Stomach (tissue), 9 donors: ENCODE data around the gene ZCCHC7. TPM values are rescaled to one million over a fixed set of nuclear protein-coding genes. Genes with fewer than 3 reads are reported as not detected.
"Not testable (repeated sequence)": the region's sequence is repeated elsewhere in the genome, so short reads cannot be mapped to it uniquely, and the experiment has no call there.

Source experiments
- DNase-seq, 2 donors: peaks; one replicate each; pipeline versions ENCODE4 v3.0.0 to v3.0.0-alpha.2; 2013 to 2019
- H3K27ac ChIP-seq, 5 donors: fragments of 200-600 bp in 4 of 5; sonication (generic) in 4 of 5; one replicate each; pipeline ENCODE4 v1.5.1; 2013 to 2019; ENCODE audit warnings: mild to moderate bottlenecking in 1 of 5, moderate library complexity in 1 of 5
- H3K27me3 ChIP-seq, 3 donors: fragments of 200-600 bp; sonication (generic); one replicate each; pipeline ENCODE4 v1.5.1; 2017 to 2019; ENCODE audit warnings: mixed run types in 1 of 3
- H3K36me3 ChIP-seq, 4 donors: fragments of 200-600 bp; sonication (generic); 1 replicate in 3 of 4; 2 replicates in 1 of 4; pipeline ENCODE4 v1.5.1; 2016 to 2019
- H3K4me1 ChIP-seq, 4 donors: fragments of 200-600 bp; sonication (generic); one replicate each; pipeline ENCODE4 v1.5.1; 2016 to 2019
- H3K4me3 ChIP-seq, 4 donors: fragments of 200-600 bp; sonication (generic) in 3 of 4; one replicate each; pipeline ENCODE4 v1.5.1; 2016 to 2019; ENCODE audit warnings: mild to moderate bottlenecking in 1 of 4
- H3K9me3 ChIP-seq, 4 donors: fragments of 200-600 bp; sonication (generic); one replicate each; pipeline ENCODE4 v1.5.1; 2016 to 2019
- CTCF ChIP-seq, 7 experiments: fragments of 450-650 bp in 4 of 7; fragments of 200-600 bp in 3 of 7; sonication (generic) in 3 of 7; IDR thresholded peaks; one replicate each; pipeline ENCODE4 v1.5.1; 2016 to 2019; ENCODE audit warnings: antibody characterized with exemption in 7 of 7, control low read depth in 2 of 7, mild to moderate bottlenecking in 1 of 7
- EP300 ChIP-seq: sonication (generic); formaldehyde crosslinking; IDR thresholded peaks from one replicate; pipeline ENCODE4 v1.6.1; 2017; ENCODE audit warnings: antibody characterized with exemption
- POLR2A ChIP-seq, 4 donors: fragments of 450-650 bp; IDR thresholded peaks; one replicate each; pipeline ENCODE4 v1.6.1; 2016; ENCODE audit warnings: antibody characterized with exemption in 4 of 4, control low read depth in 2 of 4, mild to moderate bottlenecking in 1 of 4, moderate library complexity in 1 of 4
- POLR2AphosphoS5 ChIP-seq, 3 donors: sonication (generic); formaldehyde crosslinking; IDR thresholded peaks; one replicate each; pipeline ENCODE4 v1.6.1; 2016; ENCODE audit warnings: antibody characterized with exemption in 3 of 3
- WGBS, 5 donors: extraction: QIAGEN DNeasy Blood & Tissue Kit in 3 of 5; methylation state at CpG; one replicate each; pipeline versions ENCODE4 v1.1.5 to v1.1.7; 2013 to 2018; 5-methylcytosine and 5-hydroxymethylcytosine counted together
- intact Hi-C: fragments of 100-400 bp; cut with DNase I; formaldehyde crosslinking; loops from one replicate; pipeline ENCODE4 v1.15.1; 2023; ENCODE audit warnings: low total_unique reads
- polyA plus RNA-seq, 3 donors: library from polyadenylated mRNA; stranded (reverse); fragments of 200-250 nt; gene quantifications; one replicate each; pipeline ENCODE4 v1.2.3, GENCODE V29; 2013
- total RNA-seq, 5 donors: library from RNA; depleted of rRNA; stranded (reverse); fragments of >200 nt; gene quantifications; one replicate each; pipeline versions ENCODE4 v1.1.0 to v1.2.3, GENCODE V29; 2014 to 2016
- donor health status: healthy with polysubstance abuse.
- donor health status: Bipolar disorder and iron deficiency.
- donor health status: healthy.

ZCCHC7 gene
- total and polyA plus RNA-seq, 8 donors, result 7.9 to 67.1 (median 17.6) TPM

DNA sequence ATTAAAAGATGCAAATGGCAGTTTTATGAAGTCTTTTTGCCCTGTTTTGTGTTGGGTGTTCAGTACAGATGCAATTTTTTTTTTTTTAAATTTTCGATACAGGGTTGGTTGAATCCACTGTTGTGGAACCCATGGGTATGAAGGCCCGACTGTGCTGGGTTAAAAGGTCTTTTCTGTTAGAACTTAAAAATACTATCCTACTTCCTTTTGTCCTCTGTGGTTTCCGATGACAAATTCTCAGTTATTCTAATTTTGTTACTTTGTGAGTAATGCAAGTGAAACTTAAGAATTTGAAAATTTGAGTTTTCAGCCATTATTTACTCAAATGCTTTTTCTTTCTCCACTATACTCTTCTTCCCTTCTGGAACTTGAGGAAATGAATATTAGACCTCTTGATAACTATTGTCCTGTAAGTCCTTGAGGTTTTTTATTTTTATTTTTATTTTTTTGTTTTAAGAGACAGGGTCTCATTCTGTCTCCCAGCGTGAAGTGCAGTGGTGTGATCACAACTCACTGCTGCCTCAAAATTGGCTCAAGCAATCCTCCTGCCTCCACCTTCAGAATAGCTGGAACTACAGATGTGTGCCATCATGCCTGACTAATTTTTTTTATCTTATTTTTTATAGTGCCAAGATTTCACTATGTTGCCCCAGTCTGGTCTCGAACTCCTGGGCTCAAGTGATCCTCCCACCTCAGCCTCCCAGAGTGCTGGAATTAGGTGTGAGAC is 67.5 kb downstream of the ZCCHC7 start:
- H3K27me3 ChIP-seq, result no peaks in the 10 kb centered on the region
- peaks cover 0 to 24% (median 16%) of the 10 kb centered on the region in 4 donors for H3K36me3 ChIP-seq
- no peaks in the 10 kb centered on the region for H3K9me3 ChIP-seq
- no peak overlapping the region for H3K4me3 ChIP-seq
- no peaks in the 10 kb centered on the region for H3K4me1 ChIP-seq
- no peak for TF ChIP-seq POLR2A (IDR thresholded peaks at IDR 0.05)
- TF ChIP-seq EP300, result no peak
- TF ChIP-seq CTCF (IDR thresholded peaks at IDR 0.05), result no peak
- no peak for TF ChIP-seq POLR2AphosphoS5 (IDR thresholded peaks at IDR 0.05)
- no peak for DNase-seq
- WGBS, 5 donors, result 86 to 90% (median 89%) methylated on average over 5 of the region's 5 CpGs
- intact Hi-C loops, result no loop called here
- no peak overlapping the region for H3K27ac ChIP-seq

DNA sequence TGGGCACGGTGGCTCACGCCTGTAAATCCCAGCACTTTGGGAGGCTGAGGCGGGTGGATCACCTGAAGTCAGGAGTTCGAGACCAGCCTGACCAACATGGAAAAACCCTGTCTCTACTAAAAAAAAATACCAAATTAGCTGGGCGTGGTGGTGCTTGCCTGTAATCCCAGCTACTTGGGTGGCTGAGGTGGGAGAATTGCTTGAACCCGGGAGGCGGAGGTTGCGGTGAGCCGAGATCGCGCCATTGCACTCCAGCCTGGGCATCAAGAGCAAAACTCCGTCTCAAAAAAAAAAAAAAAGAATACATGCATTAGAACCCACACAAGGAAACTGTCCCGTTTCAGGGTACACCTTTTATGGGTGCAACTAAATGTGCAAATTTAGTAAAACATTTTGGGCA is 70.4 kb downstream of the ZCCHC7 start:
- intact Hi-C loops, H3K4me1 ChIP-seq, H3K4me3 ChIP-seq, H3K27ac ChIP-seq, H3K9me3 ChIP-seq, H3K27me3 ChIP-seq, DNase-seq: not testable (repeated sequence)
- H3K36me3 ChIP-seq, result peaks cover 0 to 24% (median 16%) of the 10 kb centered on the region in 4 donors
- 96 to 100% (median 98%) methylated on average over 13 of the region's 13 CpGs for WGBS, 5 donors

- H3K9me3 ChIP-seq, result no peaks in the 10 kb centered on the region
- TF ChIP-seq POLR2A (IDR thresholded peaks at IDR 0.05) (no peak), EP300 (no peak), CTCF (IDR thresholded peaks at IDR 0.05) (no peak), POLR2AphosphoS5 (IDR thresholded peaks at IDR 0.05) (no peak)
- peaks cover 0 to 24% (median 16%) of the 10 kb centered on the region in 4 donors for H3K36me3 ChIP-seq
- intact Hi-C loops, result no loop called here
- H3K4me1 ChIP-seq, result peaks cover 0 to 6% (median 0%) of the 10 kb centered on the region in 4 donors
- no peak overlapping the region for H3K27ac ChIP-seq
- no peak for DNase-seq
- no peaks in the 10 kb centered on the region for H3K27me3 ChIP-seq
- no peak overlapping the region for H3K4me3 ChIP-seq
- WGBS, 5 donors, result 80 to 93% (median 90%) methylated on average over 4 of the region's 4 CpGs
Measured at GRCh38 chr9:37191403-37192089, 71.2 kb downstream of the ZCCHC7 start.

DNA sequence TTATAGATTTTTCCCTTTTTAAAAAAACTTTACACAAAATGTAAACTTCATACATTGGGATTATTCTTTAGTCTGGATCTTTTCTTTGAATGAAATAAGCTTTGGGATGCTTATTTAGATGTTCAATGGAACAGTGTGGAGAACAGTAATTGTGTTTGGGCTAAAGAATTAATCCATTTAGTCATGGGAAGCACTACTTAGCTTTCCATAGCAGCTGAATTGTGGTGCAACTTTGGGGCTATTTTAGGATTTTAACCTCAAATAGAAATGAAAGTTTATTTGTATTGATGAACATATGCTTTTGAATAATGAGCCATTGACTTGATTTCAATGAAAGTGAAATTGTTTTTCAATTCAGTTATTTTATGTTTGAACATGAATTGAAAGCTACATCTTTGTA is 72.4 kb downstream of the ZCCHC7 start:
- H3K27me3 ChIP-seq, result no peaks in the 10 kb centered on the region
- H3K4me3 ChIP-seq, result no peak overlapping the region
- no peak overlapping the region for H3K27ac ChIP-seq
- no peak for DNase-seq
- peaks cover 0 to 24% (median 16%) of the 10 kb centered on the region in 4 donors for H3K36me3 ChIP-seq
- TF ChIP-seq POLR2A (IDR thresholded peaks at IDR 0.05), result no peak
- no peak for TF ChIP-seq CTCF (IDR thresholded peaks at IDR 0.05)
- no peak for TF ChIP-seq POLR2AphosphoS5 (IDR thresholded peaks at IDR 0.05)
- no peak for TF ChIP-seq EP300
- H3K9me3 ChIP-seq, result no peaks in the 10 kb centered on the region
- H3K4me1 ChIP-seq, result peaks cover 0 to 18% (median 5%) of the 10 kb centered on the region in 4 donors
- intact Hi-C loops, result no loop called here
